Caco-2 (cell line): ENCODE results near the gene C1orf226. TPM values are rescaled to one million over a fixed set of nuclear protein-coding genes. Genes with fewer than 3 reads are reported as not detected.
"Not testable (repeated sequence)": the region's sequence is repeated elsewhere in the genome, so short reads cannot be mapped to it uniquely, and the experiment has no call there.

Experiments used
- BruUV-seq: library from RNA; stranded (reverse); fragments of 400-500 nt; replicated peaks from 2 replicates; lab custom pipeline; 2021; lab: Mats Ljungman, UMichigan
- CTCF ChIA-PET: fragments of 300-600 bp; sonication (Branson Sonifier 250); formaldehyde crosslinking; loops from one replicate; lab custom pipeline; 2022; ENCODE audit warnings: antibody characterized with exemption; lab: Charles Lee
- POLR2A ChIA-PET: fragments of 300-600 bp; sonication (Branson Sonifier 250); formaldehyde crosslinking; loops from one replicate; lab custom pipeline; 2022; ENCODE audit warnings: antibody characterized with exemption; lab: Charles Lee
- DNase-seq, 2 experiments: peaks; one replicate each; pipeline versions ENCODE4 v3.0.0 to v3.0.0-alpha.2; 2020 to 2022
- H3K27me3 ChIP-seq: replicated peaks from 2 replicates; pipeline ENCODE4 v1.6.0; 2011; ENCODE audit warnings: low read length; ENCODE audit not compliant: control insufficient read depth, insufficient read depth
- H3K36me3 ChIP-seq: 2 replicates; pipeline ENCODE4 v1.5.1; 2011; ENCODE audit warnings: low read length; ENCODE audit not compliant: control insufficient read depth, insufficient read depth
- H3K4me1 ChIP-seq: fragments of 250-450 bp; sonication (Bioruptor Pico); 2 replicates; pipeline ENCODE4 v1.5.1; 2020; ENCODE audit warnings: mild to moderate bottlenecking
- H3K4me3 ChIP-seq: 2 replicates; pipeline ENCODE4 v1.5.1; 2011; ENCODE audit warnings: low read depth, mild to moderate bottlenecking, control low read depth, low read length
- H3K9me3 ChIP-seq: fragments of 250-450 bp; sonication (Bioruptor Pico); 2 replicates; pipeline ENCODE4 v1.5.1; 2020; ENCODE audit warnings: mild to moderate bottlenecking, moderate library complexity
- H3K27ac Mint-ChIP-seq: one replicate; pipeline ENCODE4 v1.8.0; 2022; ENCODE audit warnings: mixed read lengths; ENCODE audit not compliant: unreplicated experiment
- H3K27me3 Mint-ChIP-seq: one replicate; pipeline ENCODE4 v1.8.0; 2022; ENCODE audit warnings: mixed read lengths; ENCODE audit not compliant: insufficient read depth, unreplicated experiment
- H3K36me3 Mint-ChIP-seq: one replicate; pipeline ENCODE4 v1.8.0; 2022; ENCODE audit warnings: mild to moderate bottlenecking, mixed read lengths; ENCODE audit not compliant: insufficient read depth, unreplicated experiment
- H3K4me1 Mint-ChIP-seq: one replicate; pipeline ENCODE4 v1.8.0; 2022; ENCODE audit warnings: low read depth, mixed read lengths; ENCODE audit not compliant: unreplicated experiment
- H3K4me3 Mint-ChIP-seq: one replicate; pipeline ENCODE4 v1.8.0; 2022; ENCODE audit warnings: mild to moderate bottlenecking, moderate library complexity, mixed read lengths; ENCODE audit not compliant: unreplicated experiment
- H3K9me3 Mint-ChIP-seq: one replicate; pipeline ENCODE4 v1.8.0; 2022; ENCODE audit warnings: mixed read lengths; ENCODE audit not compliant: unreplicated experiment
- intact Hi-C: fragments of 100-400 bp; cut with micrococcal nuclease; formaldehyde crosslinking; loops from one replicate; pipeline ENCODE4 v1.10.0; 2022; ENCODE audit not compliant: unreplicated experiment
- total RNA-seq: library from RNA; stranded (reverse); gene quantifications from 2 replicates; pipeline ENCODE4 v1.2.3, GENCODE V29; 2022
- TF ChIP-seq, protein P1 (sequence below), 2 experiments: fragments of 200-600 bp in 1 of 2; IDR thresholded peaks; 1 replicate in 1 of 2; 2 replicates in 1 of 2; pipeline versions ENCODE4 v1.5.1 to v1.8.0; 2011 to 2022; ENCODE audit warnings: antibody characterized with exemption in 1 of 2, control low read depth in 1 of 2, inconsistent platforms in 1 of 2, low read depth in 1 of 2, low read length in 1 of 2, mild to moderate bottlenecking in 1 of 2, moderate library complexity in 1 of 2; ENCODE audit not compliant: insufficient read depth in 1 of 2, severe bottlenecking in 1 of 2, unreplicated experiment in 1 of 2

C1orf226 gene
- total RNA-seq, 1 experiment from 2014 or later: 7.3 TPM

DNA sequence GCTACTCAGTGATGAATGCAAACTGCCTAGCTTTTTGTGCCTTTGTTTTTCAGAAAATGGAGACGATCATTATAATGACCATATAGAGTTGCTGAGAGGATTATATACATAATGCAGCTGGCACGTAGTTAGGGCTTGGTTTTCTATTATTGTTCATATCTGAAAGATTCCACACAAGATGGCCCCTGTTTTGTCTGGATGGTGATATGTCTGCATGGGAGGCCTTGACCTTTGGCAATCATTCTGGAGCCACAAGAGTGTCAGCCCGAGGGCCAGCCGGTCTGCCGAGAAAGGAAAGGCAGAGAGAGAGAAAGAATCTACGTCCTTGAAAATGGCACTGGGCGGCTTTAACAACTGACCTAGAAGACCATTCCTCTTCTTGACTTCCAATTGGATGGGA is 36.1 kb downstream of the C1orf226 start:
- Histone ChIP-seq H3K9me3 (no peaks in the 10 kb centered on the region), H3K4me1 (no peaks in the 10 kb centered on the region), H3K27me3 (no peaks in the 10 kb centered on the region), H3K36me3 (no peaks in the 10 kb centered on the region), H3K4me3 (no peak overlapping the region)
- Mint-ChIP-seq H3K27me3 (peaks cover 3% of the 10 kb centered on the region), H3K27ac (no peak overlapping the region), H3K4me1 (no peaks in the 10 kb centered on the region), H3K36me3 (no peaks in the 10 kb centered on the region), H3K4me3 (no peak overlapping the region), H3K9me3 (no peaks in the 10 kb centered on the region)
- ChIA-PET POLR2A (no interaction called here), CTCF (no interaction called here)
- no TSS peak for BruUV-seq
- DNase-seq: no peak
- intact Hi-C loops: no loop called here
- TF ChIP-seq, protein P1, sequence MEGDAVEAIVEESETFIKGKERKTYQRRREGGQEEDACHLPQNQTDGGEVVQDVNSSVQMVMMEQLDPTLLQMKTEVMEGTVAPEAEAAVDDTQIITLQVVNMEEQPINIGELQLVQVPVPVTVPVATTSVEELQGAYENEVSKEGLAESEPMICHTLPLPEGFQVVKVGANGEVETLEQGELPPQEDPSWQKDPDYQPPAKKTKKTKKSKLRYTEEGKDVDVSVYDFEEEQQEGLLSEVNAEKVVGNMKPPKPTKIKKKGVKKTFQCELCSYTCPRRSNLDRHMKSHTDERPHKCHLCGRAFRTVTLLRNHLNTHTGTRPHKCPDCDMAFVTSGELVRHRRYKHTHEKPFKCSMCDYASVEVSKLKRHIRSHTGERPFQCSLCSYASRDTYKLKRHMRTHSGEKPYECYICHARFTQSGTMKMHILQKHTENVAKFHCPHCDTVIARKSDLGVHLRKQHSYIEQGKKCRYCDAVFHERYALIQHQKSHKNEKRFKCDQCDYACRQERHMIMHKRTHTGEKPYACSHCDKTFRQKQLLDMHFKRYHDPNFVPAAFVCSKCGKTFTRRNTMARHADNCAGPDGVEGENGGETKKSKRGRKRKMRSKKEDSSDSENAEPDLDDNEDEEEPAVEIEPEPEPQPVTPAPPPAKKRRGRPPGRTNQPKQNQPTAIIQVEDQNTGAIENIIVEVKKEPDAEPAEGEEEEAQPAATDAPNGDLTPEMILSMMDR (IDR thresholded peaks at IDR 0.05; ENCODE audit: insufficient read depth in 1 of 2, low read depth in 1 of 2, low read length in 1 of 2, severe bottlenecking in 1 of 2, unreplicated experiment in 1 of 2): no peak

DNA sequence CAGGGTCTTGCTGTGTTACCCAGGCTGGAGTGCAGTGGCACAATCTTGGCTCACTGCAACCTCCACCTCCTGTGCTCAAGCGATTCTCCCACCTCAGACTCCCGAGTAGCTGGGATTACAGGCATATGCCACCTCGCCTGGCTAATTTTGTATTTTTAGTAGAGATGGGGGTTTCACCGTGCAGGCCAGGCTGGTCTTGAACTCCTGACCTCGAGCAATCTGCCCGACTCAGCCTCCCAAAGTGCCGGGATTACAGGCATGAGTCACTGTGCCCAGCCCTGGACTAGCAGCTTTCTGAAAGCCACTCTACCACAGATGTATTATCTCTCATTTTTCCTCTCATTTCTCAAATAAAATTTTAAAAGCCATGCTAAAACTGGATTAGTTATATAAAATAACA is 37.1 kb downstream of the C1orf226 start:
- H3K9me3 Mint-ChIP-seq, CTCF ChIA-PET, H3K4me1 Mint-ChIP-seq, H3K36me3 Mint-ChIP-seq, H3K27ac Mint-ChIP-seq, H3K4me3 ChIP-seq, DNase-seq, H3K36me3 ChIP-seq, H3K9me3 ChIP-seq, H3K4me3 Mint-ChIP-seq, BruUV-seq, H3K27me3 Mint-ChIP-seq, H3K27me3 ChIP-seq, intact Hi-C loops, H3K4me1 ChIP-seq, POLR2A ChIA-PET: not testable (repeated sequence)

DNA sequence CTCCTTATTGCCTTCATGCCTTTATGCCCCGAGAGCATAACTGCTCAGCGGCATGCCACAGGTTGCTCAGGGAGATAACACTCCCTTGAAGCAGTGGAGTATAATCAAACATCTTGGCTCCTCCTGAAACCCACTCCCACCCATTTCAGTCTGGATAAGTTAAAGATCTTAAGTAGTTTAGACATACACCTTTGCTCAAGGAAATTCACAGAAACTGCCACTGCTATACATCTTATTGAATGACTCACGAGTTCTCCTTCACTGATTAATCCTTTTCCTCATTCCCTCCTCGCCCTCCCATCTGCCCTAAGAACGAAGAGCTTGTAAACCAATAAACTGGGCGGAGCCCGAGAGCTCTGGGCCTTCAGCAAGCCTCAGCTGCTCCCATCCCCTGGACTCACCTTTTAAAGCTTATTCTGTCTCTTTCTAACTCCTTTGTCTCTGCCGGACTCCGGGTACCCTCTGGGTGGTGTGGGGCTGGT is 38.0 kb downstream of the C1orf226 start:
- H3K36me3 ChIP-seq, H3K4me3 Mint-ChIP-seq, H3K4me1 ChIP-seq, H3K4me3 ChIP-seq, H3K27me3 Mint-ChIP-seq, H3K9me3 Mint-ChIP-seq, H3K27me3 ChIP-seq, H3K36me3 Mint-ChIP-seq, intact Hi-C loops, H3K27ac Mint-ChIP-seq, H3K9me3 ChIP-seq, POLR2A ChIA-PET, CTCF ChIA-PET, BruUV-seq, H3K4me1 Mint-ChIP-seq: not testable (repeated sequence)
- peak in 1 of 2 experiments; percentile 5 for DNase-seq

DNA sequence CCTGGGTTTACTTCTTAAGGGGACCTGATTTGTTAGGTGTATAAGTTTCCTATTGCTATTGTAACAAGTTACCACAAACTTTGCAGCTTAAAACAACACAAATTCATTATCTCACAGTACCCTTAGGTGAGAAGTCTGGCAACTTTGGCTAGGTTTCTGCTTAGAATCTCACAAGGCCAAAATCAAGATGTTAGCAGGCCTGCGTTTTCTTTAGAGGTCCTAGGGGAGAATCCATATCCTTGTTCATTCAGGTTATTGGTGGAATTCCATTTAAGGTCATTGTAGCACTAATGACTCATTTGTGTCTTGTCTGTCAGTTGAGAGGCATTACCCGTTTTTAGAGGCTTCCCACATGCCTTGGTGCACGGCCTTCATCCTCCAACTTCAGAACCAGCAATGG is 38.6 kb downstream of the C1orf226 start:
- no peak overlapping the region for H3K27ac Mint-ChIP-seq
- ChIA-PET CTCF (no interaction called here), POLR2A (no interaction called here)
- Histone ChIP-seq H3K4me1 (no peaks in the 10 kb centered on the region), H3K36me3 (no peaks in the 10 kb centered on the region), H3K4me3 (no peak overlapping the region), H3K9me3 (no peaks in the 10 kb centered on the region), H3K27me3 (no peaks in the 10 kb centered on the region)
- no peaks in the 10 kb centered on the region for H3K4me1 Mint-ChIP-seq
- no peaks in the 10 kb centered on the region for H3K36me3 Mint-ChIP-seq
- intact Hi-C loops: no loop called here
- no peak for DNase-seq
- peaks cover 3% of the 10 kb centered on the region for H3K27me3 Mint-ChIP-seq
- H3K9me3 Mint-ChIP-seq: no peaks in the 10 kb centered on the region
- TF ChIP-seq, protein P1 (IDR thresholded peaks at IDR 0.05; ENCODE audit: insufficient read depth in 1 of 2, low read depth in 1 of 2, low read length in 1 of 2, severe bottlenecking in 1 of 2, unreplicated experiment in 1 of 2): no peak
- no peak overlapping the region for H3K4me3 Mint-ChIP-seq
- no TSS peak for BruUV-seq
